Stimulated activated CD8-positive, alpha-beta memory T cell treated with anti-CD3 and anti-CD28 coated beads, Interleukin-15, amount 100 ng/mL, for 24 hours (primary cell): Measurements from ENCODE around the gene SYMPK.
A peak's percentile ranks its signal among the peaks of the same experiment; 100 is the strongest.

ENCODE experiments used
- DNase-seq: peaks from one replicate; pipeline ENCODE4 v3.0.0-alpha.2; 2020; ENCODE audit warnings: low read depth

SYMPK gene

DNA sequence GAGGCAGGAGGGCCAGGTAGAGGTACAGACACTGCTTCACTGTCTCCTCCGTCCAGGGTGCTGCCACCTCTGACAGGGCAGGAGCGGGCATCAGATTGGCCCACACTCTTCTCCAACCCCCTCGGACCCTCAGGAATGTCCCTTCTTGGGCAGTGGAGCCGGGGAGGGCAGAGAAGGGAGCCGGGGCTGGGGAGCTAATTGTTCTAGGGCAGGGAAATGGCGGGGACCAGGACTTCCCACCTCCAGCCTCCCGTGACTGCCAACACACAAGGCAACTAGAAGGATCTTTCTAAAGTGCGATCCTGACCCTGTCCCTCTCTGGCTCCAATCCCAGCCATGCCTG lies 37.7 kb downstream of the SYMPK start:
- no peak for DNase-seq

DNA sequence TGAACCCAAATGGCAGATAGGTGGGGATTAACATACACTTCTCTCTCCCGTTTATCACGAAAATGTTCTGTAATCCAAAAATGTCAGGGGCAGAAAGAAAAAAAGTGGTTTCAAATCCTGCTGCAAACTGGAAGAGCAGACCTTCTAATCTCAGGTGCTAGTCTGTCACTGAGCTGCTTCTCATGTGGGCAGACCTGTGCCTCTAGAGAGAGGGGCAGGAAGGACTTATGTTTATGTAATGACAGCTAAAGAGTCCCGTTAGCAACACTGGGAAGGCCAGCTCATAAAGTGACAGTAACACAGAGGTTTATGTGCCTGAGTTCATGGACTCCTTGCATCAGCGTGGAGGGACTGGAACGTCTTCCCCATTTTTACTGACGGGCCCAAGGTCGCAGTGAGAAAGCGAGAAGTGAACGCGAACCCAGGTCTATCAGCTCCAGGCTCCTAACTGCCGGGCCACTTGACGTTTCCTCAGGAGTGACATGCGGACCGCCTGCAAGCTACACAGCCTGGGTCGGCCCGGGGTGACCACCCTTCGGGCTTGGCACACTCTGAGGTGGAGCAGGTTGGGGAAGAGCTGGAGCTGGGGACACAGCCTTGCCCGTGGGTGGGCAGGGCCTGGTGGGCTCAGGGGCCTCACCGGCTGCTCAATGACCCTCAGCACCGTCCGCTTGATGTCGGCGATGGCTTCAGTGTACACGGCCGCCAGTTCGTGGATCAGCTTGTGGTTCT lies 38.2 kb downstream of the SYMPK start:
- DNase-seq, result no peak

DNA sequence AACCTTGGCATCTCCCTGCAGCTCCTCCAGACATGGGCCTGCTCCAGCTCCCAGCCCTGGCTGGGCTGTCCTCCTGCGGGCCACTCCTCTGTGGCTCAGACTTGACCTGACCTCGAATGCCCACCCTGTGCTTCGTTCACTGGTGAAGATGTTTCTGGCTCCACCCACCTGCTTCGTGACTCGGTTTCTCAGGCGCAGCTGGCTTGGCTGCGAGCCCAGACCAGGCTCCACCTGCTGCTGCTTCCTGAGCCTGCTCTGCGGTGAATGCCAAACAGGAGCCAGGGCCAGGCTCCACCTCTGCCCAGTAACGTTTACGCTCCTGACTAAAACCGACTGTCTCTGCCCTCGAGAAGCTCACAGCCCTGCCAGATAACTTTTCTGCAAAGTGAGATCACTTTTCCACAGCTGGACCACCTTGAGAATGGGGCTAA lies 38.9 kb downstream of the SYMPK start:
- DNase-seq, result no peak

DNA sequence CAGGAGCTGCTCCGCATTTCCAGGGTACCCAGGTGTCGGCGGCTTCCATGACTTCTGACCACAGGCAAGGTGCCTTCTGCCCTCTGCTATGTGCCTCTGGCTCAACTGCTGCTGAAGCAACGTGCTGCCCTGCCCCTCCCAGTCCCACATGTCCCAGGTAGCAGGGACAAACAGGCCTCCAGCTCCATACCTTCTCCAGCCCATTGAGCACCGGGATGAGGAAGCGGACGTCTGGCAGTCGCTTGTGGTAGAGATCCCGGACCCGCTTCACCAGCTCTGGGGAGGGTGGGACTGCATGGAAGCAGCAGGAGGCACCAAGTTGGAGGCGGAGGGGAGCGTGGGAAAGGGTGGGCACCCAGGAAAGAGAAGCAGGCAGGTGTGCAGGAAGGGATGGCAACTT lies 39.8 kb downstream of the SYMPK start:
- DNase-seq, result no peak

DNA sequence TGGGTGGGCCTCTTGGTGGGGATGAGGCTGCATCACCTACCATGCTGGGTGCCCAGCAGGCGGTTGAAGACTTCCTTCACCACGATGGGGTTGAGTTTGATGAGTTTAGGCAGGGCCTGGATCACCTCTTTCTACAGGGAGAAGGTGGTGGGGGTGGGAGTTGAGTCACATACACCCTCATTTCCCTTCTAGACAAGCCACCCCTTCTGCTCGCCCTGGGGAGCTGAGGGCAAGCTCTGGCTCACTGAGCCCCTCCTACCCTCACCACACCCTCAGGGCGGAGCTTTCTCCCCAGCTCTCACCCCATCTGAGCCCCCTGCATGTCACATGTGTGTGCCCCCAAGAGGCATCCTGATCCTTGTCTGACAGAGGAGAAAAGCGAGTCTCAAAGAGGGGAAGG lies 40.2 kb downstream of the SYMPK start:
- DNase-seq, result no peak

DNA sequence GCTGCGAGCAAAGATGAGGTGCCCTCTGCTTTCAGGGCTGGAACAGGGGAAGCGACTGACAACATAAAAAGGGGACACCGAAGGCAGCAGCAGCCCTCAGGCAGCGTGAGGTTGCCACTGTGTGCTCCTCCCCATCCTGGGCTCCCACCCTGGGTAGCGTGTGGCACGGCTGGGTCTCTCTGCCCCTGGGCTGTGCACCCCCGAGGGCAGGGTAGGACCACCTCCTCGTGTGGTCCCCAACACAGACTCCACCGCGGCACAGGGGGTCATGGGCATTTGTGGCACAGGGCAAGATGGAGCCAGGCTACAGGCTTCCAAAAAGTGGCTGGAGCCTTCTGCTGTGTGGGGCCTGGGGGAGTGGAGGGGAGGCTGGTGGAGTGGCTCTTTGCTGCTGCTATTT lies 41.4 kb downstream of the SYMPK start:
- DNase-seq, result no peak

DNA sequence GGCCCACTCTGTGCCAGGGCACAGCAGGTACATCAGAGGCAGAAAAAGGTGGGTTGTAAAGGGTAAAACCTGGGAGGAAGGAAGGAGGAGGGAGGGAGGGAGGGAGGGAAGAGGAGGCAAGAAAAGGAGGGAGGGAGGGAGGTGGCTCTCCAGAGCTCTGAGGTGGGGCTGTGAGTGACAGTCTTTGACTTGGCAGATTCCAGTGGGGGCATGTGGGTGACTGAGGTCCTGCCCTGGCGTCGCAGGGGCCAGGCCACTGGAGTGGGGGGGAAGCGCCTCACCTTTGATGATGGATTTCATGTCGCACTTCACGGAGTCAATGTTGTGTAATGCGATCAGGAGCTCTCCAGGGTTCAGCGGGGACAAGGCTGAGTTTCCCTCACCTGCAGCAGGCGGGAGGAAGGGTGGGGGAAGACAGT lies 41.8 kb downstream of the SYMPK start:
- no peak for DNase-seq

DNA sequence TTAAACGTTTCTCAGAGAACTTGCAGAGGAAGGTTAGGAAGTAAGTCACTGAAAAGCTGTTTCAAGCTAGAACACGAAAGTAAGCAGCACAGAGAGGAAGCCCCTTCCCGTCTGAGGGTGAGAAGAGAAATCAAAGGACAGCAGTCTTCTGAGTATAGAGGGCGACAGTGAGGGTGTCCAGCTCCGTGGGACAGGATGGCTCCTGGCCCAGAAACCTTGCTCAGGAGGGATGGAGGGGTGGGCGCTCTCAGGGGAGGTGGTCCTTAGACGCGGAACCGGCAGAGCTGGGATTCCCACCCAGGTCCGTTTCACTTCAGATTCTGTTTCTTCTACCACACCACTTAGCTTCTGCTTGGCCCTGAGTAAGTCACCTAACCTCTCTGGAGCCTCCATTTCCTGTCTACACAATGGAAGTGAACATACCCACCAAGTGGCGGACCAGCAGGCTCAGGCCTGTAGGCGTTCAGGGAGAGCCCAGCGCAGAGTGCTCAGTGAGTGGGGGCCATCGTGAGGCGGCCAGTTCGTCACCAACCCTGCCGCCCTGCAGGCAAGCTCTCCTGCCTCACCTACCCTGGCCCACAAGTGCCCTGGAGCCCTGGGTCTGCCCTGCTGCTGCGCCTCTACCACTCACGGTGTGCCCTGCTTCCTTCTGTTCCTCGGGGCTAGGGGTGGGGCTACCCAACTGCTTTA lies 42.4 kb downstream of the SYMPK start:
- no peak for DNase-seq

DNA sequence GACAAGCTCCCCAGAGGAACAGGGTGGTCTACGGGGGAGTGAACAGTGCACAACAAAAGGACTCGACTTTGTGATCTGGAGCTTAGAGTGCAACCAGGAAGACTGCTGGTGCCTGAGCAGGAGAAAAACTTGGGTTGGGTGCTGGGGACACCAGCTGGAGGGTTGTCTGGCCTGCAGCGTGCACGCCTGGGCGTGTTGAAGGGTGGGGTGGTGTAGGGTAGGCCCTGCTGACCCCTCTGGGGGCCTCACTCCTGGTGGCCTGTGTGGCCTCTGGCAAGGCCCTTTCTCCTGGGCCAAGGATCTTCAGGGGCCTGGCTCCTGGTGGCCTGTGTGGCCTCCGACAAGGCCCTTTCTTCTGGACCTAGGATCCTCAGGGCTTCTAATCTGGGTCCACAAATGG lies 43.2 kb downstream of the SYMPK start:
- DNase-seq, result no peak

DNA sequence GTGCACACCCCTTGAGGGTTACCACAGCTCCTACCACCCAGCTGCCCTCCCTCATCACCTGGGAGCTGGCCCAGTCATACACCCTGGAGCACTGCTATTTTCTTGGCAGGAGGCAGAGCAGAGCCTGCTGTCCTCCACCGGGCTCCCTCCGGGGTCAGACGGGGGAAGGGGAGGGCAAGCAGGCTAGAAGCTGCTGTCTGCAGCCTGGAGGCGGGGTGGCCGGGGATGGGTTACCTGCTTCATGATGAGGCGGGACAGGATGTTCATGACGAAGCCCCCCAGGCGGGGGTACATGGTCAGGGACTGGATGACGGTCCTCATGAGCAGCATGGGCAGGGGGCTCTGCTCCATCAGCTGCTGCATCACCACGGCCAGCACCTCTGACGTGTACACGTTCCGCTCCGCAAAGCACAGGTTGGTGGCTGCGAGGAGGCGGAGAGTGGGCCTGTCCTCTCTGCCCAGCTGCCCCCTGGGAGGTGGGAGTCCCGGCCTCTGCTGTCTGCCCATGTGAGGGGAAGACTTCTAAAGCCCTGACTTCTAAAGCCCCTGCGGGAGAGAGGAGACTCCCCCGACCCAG lies 45.1 kb downstream of the SYMPK start:
- DNase-seq, result no peak

DNA sequence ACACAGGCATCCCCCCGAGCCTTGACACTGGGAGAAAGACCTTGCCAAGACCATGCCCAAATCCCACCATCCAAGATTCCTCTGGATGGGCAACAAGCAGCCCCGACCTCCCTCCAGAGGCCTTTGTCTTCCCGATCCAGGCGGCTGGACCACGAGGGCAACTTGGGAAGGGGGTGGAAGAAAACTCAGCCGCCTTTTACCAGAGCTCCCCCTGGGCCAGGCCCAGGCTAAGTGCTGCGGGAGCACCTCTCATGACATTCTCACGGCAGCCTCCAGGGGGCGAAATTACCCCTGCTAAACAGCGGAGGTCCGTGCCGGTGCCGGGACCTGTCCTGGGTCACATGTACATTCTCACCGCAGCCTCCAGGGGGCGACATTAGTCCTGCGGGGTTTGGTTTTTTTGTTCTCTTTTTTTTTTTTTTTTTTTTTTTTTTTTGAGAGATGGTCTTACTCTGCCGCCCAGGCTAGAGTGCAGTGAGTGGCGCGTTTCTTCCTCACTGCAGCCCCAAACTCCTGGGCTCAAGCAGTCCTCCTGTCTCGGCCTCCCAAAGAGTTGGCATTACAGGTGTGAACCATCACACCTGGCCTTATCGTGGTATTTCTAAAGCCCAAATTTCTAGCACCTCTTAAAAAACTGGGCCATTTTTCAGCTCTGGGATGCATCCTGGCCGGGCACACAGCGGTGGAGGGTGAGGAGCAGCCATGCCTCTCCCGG lies 45.8 kb downstream of the SYMPK start:
- DNase-seq, result peak; percentile 94

DNA sequence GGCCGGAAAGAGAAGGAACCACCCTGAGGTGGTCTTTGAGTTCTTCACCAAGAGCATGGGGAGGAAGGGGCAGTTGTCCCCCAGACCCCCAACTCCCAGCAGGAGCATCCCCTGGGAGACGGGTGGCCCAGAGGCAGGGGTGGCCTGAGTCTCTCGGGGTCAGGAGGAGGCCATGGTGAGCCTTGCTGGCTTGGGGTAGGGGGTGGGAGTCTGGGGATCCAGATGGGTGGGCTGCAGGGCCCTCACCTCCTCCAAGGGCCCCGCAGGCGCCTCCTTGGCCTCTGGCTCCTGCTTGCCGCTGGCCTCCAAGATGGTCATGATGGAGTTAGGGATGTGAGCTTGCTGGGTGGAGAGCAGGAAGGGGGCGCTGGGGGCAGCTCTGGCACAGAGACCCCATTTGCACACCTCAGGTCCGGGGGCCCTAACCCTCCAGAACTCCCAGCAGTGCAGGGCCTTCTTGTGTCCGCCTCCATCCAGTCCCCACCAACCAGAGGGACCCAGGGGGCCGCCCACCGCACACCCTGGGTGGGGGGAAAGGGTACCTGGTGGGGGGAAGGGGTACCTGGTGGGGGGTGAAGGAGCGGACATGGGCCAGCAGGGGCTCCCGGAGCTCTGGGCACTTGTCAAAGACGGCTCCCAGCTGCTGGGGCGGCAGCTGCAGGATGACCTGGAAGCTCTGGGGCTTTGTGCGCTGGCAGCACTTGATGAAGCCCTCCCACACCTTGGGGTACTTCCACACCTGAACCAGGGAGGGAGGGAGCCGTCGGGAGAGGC lies 46.5 kb downstream of the SYMPK start:
- DNase-seq, result no peak

DNA sequence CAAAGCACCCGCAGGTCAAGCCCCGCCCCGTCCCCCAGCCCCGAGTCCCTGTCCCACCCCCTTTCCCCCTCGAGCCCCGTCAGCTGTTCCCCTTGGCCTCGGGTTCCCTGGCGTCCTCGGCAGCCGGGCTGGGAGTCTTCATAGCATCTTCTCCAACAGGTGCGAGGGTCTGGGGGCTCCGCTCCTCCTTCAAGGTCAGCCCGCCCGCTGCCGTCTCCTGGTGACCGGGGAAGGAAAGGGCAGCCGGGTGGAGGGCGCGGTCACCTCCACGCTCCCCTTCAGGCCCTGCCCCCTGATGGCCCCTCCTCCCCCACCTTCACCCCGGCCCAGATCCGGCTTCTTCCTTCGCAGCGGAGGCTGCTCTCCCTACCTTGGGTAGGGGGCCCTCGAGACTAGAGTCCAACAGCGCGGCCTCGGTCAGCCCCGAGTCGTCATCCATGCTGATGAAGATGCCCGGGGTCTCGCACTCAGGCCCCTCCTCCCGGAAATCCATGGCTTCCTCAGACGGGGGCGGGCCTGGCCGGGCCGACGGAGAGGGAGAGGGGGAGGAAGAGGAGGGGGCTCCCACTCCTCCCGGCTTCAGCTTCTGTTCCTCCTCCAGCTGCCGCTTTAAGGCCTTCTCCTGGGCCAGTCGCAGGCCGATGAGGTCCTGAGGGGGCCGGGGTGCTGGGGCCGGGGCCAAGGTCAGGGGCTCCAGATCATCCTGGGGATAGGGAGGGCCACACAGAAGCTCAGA lies 47.3 kb downstream of the SYMPK start:
- no peak for DNase-seq

DNA sequence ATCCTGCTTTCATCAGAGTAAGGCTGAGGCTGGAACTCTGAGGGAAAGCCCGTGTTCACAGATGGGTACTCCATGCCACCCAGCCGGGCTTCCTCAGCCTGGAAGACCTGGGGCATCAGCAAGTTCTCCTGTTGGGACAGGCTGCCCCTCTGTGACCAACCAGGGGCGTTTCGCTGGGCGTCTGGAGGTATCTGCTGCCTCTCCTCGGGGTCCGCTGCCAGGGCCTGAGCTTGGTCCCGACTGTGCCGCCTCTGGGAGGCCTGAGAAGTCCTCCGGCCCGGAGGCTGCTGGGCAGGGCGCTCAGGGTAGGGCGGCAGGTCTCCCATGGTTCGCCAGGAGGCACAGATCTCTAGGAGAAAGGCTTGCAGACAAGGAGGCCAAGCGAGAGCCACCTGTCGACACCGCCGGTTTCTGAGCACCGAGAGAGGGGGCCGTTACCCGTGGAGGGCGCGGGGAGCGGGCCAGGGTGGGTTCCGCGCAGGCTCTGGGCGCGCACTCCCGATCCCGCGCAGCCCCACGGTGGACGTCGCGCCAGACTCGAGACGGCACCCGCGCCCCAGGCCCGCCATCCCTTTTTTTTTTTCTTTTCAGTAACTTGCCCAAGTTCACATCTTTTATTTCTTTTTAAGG lies 48.0 kb downstream of the SYMPK start, which contains the start of gene RSPH6A:
Gene RSPH6A (minus strand): TSS at position 458 of the 630 bp plus-strand sequence. CDS start 132 bp downstream, at position 326.
- DNase-seq, result no peak

DNA sequence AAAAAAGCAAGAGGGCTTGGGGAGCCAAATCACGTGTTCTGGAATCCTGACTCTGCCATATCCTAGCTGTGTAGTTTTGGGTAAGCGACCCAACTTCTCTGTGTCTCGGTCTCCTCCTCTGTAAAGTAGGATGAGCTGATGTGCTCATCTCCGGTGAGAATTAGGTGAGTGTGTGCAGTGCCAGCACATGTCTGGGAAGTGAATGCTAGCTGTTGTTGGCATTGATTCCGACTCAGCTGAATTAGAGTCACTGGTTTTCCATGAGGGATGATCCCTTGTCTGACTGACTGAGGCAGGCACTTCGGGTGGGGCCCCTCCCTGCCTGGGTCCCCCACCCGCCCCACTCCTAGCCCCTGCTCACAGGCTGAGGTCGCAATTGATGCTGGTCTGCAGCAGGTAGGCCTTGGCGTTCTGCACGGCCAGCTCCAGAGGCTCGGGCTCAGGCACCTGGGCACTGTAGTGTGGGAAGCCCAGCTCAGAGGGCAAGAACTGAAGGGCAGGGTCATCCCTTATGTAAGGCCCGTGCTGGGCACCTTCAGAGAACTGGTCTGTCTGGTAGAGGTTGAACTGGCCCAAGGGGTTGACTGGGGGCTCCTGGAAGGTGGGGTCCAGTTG lies 48.7 kb downstream of the SYMPK start:
- DNase-seq, result no peak

DNA sequence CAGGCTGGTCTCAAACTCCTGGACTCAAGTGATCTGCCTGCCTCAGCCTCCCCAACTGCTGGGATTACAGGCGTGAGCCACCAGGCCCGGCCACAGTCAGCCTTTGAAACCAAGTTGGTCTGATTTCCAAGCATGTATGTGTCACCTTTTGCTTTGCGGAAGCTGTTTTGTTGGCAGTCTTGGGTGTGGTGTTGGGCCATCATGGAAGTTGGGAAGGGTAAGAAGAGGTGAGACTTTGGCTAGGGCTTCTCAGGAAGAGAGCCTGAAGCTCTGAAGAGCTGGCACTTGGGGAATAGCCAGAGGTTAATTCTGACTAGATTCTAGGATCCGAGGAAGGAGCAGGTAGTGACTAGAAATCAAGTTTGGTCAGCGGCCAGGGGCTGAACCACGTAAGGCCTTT lies 50.6 kb downstream of the SYMPK start:
- DNase-seq, result no peak

DNA sequence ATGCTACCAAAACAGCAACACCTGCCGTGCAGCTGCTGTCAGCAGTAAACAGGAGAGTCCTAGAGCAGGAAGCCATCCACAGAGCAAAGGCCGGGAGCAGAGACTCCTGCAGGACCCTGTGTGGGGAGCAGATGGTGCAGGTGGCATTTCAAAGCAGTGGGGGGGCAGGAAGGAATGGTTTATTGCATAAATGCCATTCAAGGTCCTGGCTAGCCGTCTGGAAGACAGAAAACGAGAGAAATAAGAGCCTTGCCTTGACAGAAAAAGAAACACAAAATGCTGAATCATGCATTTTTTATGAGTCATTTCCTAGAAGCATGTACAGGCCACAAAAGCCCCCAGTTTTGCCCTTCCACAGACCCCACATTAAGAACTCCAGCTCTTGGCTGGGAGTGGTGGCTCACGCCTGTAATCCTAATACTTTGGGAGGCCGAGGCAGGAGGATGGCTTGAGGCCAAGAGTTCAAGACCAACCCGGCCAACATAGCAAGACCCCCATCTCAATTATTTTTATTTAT lies 53.2 kb downstream of the SYMPK start:
- DNase-seq, result no peak

DNA sequence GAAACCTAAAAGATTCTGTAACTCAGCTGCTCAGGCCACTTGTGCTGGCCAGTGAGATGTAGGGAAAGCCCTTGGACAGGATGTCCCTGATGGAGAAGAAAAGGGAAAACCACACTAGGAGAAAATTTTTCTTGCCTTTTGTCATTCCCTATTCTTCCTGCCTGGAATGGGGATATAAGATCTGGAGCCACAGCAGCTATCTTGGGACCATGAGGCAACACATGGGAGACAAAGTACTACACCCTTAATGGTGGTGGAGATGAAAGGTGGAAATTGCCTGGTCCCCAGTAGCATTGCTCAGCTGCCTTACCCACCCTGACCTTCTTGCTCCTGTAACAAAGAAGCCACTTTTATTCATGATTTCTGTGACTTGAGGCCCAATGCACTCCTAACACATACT lies 57.2 kb downstream of the SYMPK start:
- no peak for DNase-seq

DNA sequence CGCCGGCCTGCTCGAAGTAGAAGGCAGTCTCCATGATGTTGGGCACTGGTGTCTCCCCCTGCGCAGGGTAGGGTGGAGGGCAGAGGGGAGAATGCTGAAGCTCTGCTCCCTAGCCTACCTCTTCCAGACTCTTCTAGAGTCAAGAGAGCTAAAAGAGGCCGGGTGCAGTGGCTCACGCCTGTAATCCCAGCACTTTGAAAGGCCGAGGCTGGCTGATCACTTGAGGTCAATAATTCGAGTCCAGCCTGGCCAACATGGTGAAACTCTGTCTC lies 58.1 kb downstream of the SYMPK start:
- DNase-seq, result no peak
